Stimulated activated CD8-positive, alpha-beta memory T cell treated with anti-CD3 and anti-CD28 coated beads, Interleukin-4, amount 100 ng/mL, for 1 hour (primary cell): Measurements from ENCODE around the gene MLF2.
A peak's percentile ranks its signal among the peaks of the same experiment; 100 is the strongest.

ENCODE experiments used
- DNase-seq, 2 donors: peaks; one replicate each; pipeline ENCODE4 v3.0.0-alpha.2; 2020; ENCODE audit warnings: low read depth in 2 of 2, low spot score in 1 of 2

Gene MLF2

DNA sequence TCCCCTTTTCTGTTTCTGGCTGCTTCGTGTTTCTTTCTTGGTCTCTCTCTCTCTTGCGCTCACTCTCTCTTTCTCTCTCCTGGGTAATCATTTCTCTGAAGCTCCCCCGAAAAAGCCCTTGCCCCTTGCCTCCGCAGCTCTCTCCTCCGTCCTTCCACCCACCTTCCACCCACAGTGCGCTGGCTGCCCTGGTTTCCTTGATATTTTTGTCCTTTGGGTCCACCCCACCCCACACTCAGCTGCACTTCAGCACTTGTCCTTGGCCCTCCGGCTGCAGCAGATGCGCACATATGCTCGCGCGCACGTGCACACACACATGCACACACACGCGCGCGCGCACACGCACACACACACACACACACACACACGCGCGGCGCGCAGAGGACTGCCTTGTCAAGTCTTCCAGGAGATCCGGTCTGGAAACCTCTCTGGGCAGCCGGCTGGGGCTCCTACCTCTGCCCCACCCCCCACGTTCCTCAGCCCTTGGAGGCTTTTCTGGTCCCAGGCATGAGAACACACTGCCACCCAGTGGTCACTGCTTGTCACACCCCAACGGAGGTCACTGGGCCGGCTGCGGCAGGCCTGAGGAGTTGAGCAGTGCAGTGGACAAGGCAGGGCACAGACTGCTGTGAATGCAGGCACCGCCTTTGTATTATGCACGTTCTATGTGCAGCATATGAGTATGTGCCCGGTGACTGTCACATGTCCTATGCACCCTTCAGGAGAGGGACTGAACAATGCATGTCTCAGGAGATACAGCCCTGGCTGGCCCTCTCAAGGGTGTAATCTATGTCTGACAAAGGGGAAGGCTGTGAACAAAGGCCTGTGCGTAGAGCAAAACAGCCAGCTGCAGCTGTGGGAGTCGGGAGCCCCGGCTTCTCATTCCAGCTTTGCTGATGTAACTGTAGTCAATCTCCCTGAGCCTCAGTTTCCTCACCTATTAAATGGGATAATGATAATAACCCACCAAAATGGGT lies 25.9 kb upstream of the MLF2 start:
- peak; percentile 72 to 79 for DNase-seq

DNA sequence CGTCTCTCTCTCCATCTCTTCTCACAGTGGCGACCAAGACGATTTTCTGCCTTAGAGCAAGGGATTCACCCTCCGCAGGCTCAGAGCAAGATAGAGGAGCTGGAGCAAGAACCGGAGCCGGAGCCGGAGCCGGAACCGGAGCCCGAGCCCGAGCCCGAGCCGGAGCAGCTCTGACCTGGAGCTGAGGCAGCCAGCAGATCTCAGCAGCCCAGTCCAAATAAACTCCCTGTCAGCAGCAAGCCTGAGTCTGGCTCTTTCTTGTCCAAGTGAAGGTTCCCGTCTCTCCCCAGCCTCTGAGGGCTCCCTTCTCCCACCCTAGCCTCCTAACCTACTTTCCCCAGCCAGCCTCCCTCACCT lies 25.3 kb upstream of the MLF2 start:
- no peak for DNase-seq

DNA sequence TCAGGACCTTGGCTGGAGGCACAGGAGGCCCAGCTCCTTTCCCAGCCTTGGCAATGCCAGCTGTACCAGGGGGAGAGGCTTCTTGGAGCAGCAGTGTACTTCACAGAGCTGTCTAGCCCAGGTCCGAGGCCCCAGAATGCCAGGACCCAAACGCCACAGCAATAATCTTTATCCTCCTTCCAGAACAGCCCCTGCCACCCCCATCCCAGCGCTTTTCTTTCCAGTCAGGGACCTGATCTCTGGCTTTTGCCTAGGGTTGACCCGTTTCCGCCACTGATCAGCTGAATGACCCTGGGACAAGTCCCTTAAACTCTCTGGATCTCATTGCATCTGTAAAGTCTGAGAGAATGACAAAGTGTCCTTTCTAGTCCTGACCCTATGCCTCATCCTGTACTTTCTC lies 24.4 kb upstream of the MLF2 start:
- DNase-seq = no peak

DNA sequence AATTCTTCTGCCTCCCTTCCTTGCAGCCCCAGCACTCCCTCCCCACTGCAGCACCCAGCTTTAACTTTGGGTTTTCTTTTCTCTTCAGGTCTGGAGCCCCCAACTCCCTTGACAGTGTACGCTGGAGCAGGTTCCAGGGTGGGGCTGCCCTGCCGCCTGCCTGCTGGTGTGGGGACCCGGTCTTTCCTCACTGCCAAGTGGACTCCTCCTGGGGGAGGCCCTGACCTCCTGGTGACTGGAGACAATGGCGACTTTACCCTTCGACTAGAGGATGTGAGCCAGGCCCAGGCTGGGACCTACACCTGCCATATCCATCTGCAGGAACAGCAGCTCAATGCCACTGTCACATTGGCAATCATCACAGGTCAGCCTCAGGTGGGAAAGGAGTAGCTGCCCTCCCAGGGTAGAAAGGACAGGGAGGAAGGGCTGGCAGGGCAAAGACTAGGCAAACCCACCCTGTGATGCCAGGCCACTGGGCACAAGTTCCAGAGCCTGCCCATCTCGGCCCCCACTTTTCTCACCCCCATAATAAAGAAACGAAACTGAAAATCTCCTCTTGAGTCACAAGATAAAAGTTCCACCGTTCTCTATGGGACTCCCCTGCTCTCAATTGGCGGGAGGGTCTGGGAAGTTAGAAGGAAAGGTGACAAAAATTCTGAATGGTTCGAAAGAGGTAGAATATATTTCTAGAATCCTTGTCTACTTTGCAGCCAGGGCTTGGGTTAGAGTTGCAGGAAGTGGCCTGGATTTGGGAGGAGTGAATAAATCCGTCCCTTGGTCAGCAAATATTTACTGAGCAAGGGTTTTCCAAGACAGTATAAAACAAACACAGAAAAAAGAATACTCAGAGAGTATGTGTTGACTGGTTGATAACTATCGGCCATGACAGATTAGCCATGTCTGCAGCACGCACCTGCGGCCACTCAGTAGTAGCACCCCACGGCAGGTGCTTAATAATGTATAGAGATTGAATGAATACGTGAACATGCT lies 22.5 kb upstream of the MLF2 start:
- DNase-seq = no peak

DNA sequence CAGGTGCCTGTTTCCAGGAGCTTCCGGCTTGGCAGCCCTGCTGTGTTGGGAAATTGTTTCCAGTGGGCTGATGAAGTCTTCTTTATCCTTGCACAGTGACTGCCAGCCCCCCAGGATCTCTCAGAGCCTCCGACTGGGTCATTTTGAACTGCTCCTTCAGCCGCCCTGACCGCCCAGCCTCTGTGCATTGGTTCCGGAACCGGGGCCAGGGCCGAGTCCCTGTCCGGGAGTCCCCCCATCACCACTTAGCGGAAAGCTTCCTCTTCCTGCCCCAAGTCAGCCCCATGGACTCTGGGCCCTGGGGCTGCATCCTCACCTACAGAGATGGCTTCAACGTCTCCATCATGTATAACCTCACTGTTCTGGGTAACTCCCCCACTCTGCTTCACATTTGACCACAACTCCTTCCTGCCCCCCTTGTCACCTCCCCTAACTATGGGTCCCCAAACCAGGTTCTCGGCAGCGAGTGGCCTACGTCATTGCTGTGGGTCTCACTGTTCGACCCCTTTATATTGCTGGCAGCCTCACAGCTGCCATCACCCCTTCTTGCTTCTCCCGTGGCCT lies 21.6 kb upstream of the MLF2 start:
- no peak for DNase-seq

DNA sequence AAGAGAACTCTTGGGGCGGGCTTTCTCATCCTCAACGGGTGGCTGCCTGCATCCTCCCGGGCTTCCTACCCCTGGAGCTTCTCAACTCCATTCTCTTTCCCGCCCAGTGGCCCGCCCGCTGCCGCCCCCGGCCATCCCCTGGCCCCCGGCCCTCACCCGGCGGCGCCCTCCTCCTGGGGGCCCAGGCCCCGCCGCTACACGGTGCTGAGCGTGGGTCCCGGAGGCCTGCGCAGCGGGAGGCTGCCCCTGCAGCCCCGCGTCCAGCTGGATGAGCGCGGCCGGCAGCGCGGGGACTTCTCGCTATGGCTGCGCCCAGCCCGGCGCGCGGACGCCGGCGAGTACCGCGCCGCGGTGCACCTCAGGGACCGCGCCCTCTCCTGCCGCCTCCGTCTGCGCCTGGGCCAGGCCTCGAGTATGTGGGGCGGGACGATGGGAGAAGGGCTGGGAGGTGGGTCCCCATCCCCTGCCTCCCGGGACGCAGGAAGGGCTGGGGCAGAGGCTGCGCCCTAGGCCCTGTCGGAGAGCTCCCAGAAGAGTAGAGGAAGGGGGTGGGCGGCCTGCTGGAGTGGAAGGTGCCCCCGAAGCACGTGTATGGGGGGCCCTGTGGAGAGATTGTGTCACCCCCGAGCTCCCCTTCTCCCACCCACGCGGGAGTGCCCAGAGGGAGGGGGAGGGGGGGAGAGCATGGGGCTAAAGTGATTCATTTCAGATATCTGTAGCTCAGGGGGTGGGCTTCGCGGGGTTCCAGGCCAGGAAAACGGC lies 20.8 kb upstream of the MLF2 start:
- no peak for DNase-seq

DNA sequence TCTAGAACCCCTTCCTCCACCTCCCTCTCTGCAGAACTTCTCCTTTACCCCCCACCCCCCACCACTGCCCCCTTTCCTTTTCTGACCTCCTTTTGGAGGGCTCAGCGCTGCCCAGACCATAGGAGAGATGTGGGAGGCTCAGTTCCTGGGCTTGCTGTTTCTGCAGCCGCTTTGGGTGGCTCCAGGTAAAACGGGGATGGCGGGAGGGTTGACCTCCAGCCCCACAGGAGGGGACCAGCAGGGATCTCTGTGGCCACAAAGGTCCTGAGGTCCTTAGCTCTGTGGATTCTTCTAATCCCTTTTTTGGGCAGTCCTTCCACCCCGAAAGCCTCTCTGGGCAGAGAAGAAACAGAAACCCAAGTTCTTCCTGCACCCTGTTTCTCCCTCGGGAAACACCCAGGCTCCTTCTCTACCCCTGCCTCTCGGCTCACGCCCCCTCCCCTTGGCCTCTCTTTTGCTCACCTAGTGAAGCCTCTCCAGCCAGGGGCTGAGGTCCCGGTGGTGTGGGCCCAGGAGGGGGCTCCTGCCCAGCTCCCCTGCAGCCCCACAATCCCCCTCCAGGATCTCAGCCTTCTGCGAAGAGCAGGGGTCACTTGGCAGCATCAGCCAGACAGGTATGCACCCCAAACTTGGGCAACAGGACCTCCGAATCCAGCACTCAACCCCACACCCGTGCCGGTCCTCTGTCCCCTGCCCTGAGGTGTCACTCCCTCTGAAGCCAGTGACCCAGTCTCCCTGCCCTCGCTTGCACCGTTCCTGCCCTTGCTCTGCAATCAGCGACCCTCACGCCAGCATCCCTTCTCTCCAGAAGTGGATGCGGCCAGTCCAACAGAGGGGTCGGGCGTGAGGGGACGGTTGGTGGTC lies 20.0 kb upstream of the MLF2 start:
- no peak for DNase-seq

DNA sequence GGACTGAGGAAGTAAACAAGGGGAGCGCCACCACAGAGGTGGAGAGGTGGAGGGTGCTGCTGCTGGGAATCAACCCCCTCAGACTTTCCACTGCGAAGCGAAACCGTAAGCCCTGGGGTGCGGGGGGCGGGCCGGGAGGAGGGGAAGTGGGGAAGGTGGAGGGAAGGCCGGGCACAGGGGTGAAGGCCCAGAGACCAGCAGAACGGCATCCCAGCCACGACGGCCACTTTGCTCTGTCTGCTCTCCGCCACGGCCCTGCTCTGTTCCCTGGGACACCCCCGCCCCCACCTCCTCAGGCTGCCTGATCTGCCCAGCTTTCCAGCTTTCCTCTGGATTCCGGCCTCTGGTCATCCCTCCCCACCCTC lies 19.4 kb upstream of the MLF2 start, which contains the start of gene LAG3:
Gene LAG3, plus strand, starts transcription at position 190 of the 365 bp plus-strand sequence. CDS start 333 bp downstream, outside the sequence.
- no peak for DNase-seq

DNA sequence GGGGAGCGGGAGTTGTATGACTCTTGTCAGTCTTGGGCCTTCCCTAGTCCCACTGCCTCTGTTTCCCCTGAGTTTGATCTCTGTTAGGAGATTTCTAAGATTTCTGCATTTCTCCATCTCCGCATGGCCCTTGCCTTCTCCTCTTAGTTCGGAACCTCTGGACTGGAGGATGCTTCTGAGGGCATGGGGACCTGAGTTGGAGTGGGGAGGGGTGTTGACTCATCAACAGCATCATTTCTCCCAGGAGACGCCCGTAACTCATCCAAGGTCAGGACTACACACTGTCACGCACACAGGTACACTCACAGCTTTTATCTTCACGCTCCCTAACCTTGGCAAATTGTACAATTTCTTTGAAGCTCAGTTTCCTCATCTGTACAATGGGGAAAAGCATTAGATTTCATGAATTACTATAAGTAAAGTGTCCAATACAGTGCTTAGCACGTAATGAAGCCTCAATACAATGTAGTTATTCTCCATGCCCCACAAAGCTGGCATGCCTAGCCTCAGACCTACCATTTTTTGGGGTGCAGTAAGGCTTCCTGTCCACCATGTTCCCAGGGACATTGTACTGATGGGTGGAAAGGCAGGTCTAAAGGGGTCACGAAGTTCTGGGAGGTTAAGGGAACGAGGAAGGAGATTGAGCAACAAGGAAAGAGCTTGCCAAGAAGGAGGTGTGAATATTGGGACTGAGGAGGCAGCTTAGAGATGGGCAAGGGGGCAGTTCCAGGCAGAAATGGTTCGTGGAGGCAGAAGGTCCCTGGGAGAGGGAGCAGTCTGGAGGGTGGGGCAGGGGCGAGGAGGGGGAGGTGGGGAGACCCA lies 18.8 kb upstream of the MLF2 start:
- DNase-seq = no peak

DNA sequence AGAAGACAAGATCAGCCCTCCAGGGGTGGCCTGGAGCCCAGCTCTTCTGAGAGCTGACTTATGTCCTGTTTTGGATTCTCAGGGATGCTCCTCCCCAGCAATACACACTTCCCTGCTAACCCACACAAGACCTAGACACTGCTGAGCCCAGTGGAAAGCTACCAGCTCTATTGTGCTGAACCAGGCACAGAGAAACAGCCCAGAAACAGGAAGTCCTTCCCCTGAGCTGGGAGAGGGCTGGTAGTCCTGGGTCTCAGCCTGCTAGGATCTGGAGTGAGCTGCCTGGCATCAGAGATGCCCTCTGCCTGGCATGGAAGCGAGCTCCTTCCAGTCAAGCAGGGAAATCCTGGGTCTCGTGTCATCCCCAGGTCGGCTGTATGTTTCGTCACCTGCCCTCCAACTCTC lies 18.2 kb upstream of the MLF2 start:
- DNase-seq = no peak

DNA sequence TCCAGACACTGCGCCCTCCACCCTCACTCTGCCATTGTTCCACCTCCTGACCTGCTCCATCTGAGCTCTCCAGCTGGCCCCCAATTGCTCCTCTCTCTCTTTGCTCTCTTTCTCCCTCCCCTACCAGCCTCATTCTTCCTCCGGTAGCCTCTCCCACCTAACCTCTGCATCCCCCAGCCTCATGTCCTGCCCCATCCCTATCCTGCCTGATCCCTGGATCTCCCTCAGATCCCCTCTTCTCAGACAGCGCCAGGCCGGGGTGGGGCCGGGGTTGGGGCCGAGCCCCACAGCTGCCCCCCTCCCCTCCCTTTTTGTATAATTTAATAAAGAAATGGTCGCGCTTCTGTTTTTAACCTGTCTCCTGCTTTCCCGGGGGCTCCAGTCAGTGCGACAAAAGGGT lies 17.7 kb upstream of the MLF2 start:
- no peak for DNase-seq

DNA sequence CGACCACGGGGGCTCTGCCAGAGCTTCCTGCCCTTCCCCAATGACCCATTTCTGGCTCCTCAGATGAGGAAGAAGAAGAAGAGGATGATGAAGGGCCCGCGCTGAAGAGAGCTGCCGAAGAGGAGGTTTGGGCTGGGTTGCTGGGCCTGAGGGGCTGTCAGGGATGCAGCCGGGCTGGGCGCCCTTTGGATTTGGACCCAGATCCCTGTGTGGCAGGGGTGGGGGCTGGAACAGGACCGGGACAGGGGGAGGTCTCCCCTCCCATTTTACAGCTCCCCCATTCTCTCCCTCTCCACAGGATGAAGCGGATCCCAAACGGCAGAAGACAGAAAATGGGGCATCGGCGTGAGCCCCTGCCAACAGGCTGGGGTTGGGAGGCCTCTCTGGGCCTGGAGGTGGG lies 17.2 kb upstream of the MLF2 start:
- DNase-seq = no peak

DNA sequence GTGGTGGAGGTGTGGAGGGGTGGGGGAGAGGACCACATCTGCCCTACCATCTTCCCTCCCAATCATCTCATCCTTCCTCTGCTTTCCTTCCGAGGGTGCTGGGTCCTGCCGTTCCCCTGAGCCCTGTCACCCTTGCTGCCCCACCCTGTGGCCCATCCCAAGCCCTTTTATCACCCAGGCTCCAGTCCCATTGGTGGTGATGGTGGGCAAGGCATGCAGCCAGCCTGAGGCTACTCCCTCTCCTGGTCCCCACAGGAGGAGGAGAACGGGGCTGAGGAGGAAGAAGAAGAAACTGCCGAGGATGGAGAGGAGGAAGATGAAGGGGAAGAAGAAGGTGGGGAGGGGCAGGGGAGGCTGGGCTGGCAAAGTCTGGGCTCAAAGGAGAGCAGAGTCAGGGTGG lies 16.7 kb upstream of the MLF2 start:
- DNase-seq = no peak

DNA sequence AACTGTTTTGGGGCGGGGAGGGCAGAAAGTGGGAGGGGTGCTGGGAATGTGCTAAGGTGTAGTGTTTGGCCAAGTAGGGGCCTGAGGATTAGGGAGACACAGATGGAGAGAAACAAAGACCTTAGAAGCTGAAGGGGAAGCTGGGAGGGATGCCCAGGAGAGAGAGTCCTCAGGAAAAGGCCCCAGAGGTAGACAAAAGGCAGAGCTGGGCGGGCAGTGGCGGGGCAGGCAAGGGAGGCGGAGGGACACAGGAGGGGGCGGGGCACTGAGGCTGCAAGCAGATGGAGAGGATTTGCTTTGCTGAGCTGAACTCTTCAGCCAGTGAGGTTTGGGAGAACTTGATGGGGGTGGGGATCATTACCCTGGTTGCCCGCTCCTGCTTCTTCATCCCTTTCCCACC lies 16.0 kb upstream of the MLF2 start:
- DNase-seq = no peak

DNA sequence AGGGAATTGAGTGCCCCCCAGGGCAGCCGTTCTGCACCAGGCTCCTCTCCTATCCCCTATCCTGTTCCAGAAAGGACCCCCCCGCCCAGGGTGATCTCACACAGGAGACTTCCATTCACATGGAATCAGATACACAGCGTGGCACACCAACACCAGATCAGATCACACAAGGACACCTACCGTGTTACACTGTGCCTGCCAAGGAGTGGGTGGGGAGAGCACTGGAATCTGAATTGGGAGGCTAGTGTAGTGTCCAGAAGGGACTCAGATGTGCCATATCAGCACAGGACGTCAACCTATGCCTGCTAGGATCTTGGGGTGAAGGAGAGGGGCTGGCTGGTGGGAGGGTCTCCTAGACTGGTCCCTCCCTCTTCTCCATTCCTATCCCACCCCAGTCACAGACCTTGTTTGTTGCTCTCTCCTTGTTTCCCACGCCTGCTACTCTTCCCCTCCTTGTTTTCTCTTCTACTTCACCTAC lies 15.5 kb upstream of the MLF2 start:
- no peak for DNase-seq

DNA sequence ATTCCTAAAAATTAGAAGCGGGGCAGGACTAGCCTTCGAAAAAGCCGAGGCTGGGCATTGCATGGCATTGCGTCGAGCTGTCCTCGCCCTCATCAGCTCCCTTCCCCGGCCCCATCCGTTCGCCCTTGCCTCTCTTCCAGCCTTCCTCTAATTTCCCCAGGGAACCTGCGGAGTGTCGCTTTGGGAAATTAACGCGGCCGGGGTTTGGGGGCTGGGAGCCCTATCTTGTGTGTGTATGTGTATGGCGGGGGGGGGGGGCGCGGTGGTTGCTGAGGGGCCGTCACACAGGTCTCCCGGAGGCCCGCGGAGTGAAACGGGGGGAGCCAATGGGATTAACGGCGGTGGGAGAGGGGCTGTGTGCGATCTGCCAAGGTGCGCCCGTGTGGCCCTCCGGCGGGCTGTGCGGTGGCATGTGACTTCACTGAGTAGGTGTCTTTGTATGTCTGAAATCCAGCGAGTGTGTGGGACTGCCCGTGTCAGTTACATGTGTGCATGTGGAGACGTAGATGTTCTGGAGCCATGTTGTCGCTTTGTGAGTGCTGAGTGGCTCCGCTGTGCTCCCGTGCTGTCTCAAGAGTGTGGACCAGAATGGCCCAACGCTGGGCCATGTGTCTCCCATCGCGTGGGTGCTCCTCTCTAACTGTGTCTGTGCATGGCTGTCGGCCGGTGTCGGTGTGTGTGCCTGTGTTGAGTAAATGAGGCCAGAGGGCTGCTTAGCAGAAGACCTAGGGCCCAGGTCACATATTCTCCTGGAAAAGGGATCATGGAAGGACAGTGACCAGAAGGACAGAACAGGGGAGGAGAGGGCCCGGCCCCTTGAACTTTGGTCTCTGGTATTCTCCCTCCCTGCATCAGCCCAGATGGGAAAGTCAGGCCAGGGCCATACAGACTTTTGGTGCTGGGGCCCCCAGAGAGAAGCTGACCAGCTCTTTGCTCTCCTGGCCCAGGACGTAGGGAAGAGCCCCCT lies 14.7 kb upstream of the MLF2 start:
- no peak for DNase-seq

DNA sequence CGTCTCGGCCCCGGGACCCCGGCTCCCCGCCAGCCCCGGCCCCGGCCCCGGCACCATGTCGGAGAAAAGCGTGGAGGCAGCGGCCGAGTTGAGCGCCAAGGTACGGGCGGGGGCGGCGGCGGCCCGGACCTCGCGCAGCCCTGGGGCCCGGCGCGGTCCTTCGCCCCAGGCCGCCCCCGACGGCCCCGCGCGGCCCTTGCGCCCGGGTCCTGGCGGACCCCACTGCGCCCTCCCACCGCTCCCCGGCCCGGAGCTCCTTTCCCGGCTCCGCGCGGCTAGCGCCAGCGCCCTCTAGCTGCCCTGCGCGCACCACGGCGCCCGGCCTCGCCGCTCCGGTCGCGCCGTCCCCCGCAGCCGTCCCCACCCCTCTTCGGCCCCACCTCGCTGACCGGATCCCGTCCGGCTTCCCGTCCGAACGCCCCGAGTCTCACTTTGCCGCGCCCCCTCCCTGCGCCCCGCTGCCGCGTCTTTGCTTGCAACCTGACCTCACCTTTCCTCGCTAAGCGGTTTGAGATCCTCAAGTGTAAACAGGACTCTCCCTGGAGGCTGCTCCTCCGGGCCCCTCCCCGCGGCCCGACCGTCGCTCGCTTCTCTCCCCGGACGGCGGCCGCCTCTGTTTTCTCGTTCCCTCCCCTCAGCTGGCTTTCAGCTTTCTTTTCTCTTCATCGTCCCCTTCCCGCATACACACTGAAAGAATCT lies 13.9 kb upstream of the MLF2 start:
- no peak for DNase-seq
